SU-DHL-6 (cell line): ENCODE results near the gene HTR1E.

ENCODE experiments used
- H2AFZ ChIP-seq: fragments of 200-600 bp; sonication (generic); 2 replicates; pipeline ENCODE4 v1.6.1; 2014; ENCODE audit warnings: low read depth, mild to moderate bottlenecking, moderate library complexity, mixed read lengths, antibody characterized with exemption, low read length; ENCODE audit not compliant: severe bottlenecking
- H3F3A ChIP-seq: fragments of 200-600 bp; shearing (Covaris generic); 2 replicates; pipeline ENCODE4 v1.6.0; 2016; ENCODE audit warnings: antibody characterized with exemption, mild to moderate bottlenecking; ENCODE audit not compliant: insufficient read depth
- H3K27ac ChIP-seq: fragments of 200-600 bp; sonication (generic); 2 replicates; pipeline ENCODE4 v1.5.1; 2016; ENCODE audit warnings: low read depth, mild to moderate bottlenecking, low read length, moderate library complexity, mixed read lengths
- H3K27me3 ChIP-seq: fragments of 200-600 bp; sonication (generic), shearing (Covaris generic); 2 replicates; pipeline ENCODE4 v1.6.0; 2014; ENCODE audit warnings: mild to moderate bottlenecking, low read length
- H3K36me3 ChIP-seq: fragments of 200-600 bp; sonication (generic); 2 replicates; pipeline ENCODE4 v1.6.1; 2014; ENCODE audit warnings: mild to moderate bottlenecking, low read length, mixed read lengths
- H3K4me2 ChIP-seq: fragments of 300-600, 200-600 bp; shearing (Covaris generic), sonication (generic); 2 replicates; pipeline ENCODE4 v1.6.0; 2014; ENCODE audit warnings: low read length, low read depth, mild to moderate bottlenecking; ENCODE audit not compliant: poor library complexity, severe bottlenecking
- H3K4me3 ChIP-seq: fragments of 200-600 bp; sonication (generic); 2 replicates; pipeline ENCODE4 v1.5.1; 2014; ENCODE audit warnings: antibody characterized with exemption, low read length, mild to moderate bottlenecking, mixed read lengths; ENCODE audit not compliant: insufficient read depth, poor library complexity, severe bottlenecking
- H3K79me2 ChIP-seq: fragments of 200-600 bp; sonication (generic); 2 replicates; pipeline ENCODE4 v1.6.1; 2014; ENCODE audit warnings: mild to moderate bottlenecking, low read length, moderate library complexity; ENCODE audit not compliant: insufficient read depth
- H3K9ac ChIP-seq: fragments of 200-600 bp; sonication (generic); 2 replicates; pipeline ENCODE4 v1.7.0; 2014; ENCODE audit warnings: mild to moderate bottlenecking, low read length
- H3K9me2 ChIP-seq: fragments of 200-600 bp; sonication (generic); replicated peaks from 2 replicates; pipeline ENCODE4 v1.6.1; 2014; ENCODE audit warnings: low read length; ENCODE audit not compliant: insufficient read depth
- H3K9me3 ChIP-seq: fragments of 200-600 bp; sonication (generic); 2 replicates; pipeline ENCODE4 v1.6.1; 2014; ENCODE audit warnings: low read length, mixed read lengths; ENCODE audit not compliant: insufficient read depth
- H4K20me1 ChIP-seq: fragments of 200-600 bp; sonication (generic); 2 replicates; pipeline ENCODE4 v1.6.1; 2014; ENCODE audit warnings: low read depth, mild to moderate bottlenecking, antibody characterized with exemption, low read length, moderate library complexity, mixed read lengths
- EZH2phosphoT487 ChIP-seq: fragments of 200-600 bp; sonication (generic), shearing (Covaris generic); conservative IDR thresholded peaks from 2 replicates; pipeline ENCODE4 v1.6.1; 2018; ENCODE audit warnings: mild to moderate bottlenecking, antibody characterized with exemption, low read length, moderate library complexity, mixed read lengths
- TF ChIP-seq, protein P1 (sequence below): fragments of 200-600 bp; sonication (generic); IDR thresholded peaks from one replicate; pipeline ENCODE4 v1.5.1; 2017; ENCODE audit warnings: antibody characterized with exemption, mild to moderate bottlenecking, low read length, moderate library complexity; ENCODE audit not compliant: insufficient read depth, poor library complexity, severe bottlenecking

HTR1E gene

GRCh38 chr6:86964029-86964579 is 26.8 kb downstream of the HTR1E start:
- Histone ChIP-seq H3K9ac (no peak overlapping the region), H3K9me3 (no peaks in the 10 kb centered on the region), H4K20me1 (no peaks in the 10 kb centered on the region), H3K27me3 (no peaks in the 10 kb centered on the region), H3K4me3 (no peak overlapping the region), H2AFZ (no peak overlapping the region), H3K27ac (no peak overlapping the region), H3F3A (no peaks in the 10 kb centered on the region), H3K4me2 (no peak overlapping the region), H3K36me3 (no peaks in the 10 kb centered on the region), H3K79me2 (no peaks in the 10 kb centered on the region), H3K9me2 (no peaks in the 10 kb centered on the region)
- no peak for TF ChIP-seq EZH2phosphoT487
- TF ChIP-seq, protein P1, sequence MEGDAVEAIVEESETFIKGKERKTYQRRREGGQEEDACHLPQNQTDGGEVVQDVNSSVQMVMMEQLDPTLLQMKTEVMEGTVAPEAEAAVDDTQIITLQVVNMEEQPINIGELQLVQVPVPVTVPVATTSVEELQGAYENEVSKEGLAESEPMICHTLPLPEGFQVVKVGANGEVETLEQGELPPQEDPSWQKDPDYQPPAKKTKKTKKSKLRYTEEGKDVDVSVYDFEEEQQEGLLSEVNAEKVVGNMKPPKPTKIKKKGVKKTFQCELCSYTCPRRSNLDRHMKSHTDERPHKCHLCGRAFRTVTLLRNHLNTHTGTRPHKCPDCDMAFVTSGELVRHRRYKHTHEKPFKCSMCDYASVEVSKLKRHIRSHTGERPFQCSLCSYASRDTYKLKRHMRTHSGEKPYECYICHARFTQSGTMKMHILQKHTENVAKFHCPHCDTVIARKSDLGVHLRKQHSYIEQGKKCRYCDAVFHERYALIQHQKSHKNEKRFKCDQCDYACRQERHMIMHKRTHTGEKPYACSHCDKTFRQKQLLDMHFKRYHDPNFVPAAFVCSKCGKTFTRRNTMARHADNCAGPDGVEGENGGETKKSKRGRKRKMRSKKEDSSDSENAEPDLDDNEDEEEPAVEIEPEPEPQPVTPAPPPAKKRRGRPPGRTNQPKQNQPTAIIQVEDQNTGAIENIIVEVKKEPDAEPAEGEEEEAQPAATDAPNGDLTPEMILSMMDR: no peak

- no peaks in the 10 kb centered on the region for H3K36me3 ChIP-seq
- no peaks in the 10 kb centered on the region for H3K27me3 ChIP-seq
- H3F3A ChIP-seq: no peaks in the 10 kb centered on the region
- no peak overlapping the region for H3K9ac ChIP-seq
- no peaks in the 10 kb centered on the region for H4K20me1 ChIP-seq
- no peak for TF ChIP-seq EZH2phosphoT487
- TF ChIP-seq, protein P1: no peak
- no peak overlapping the region for H3K27ac ChIP-seq
- H3K79me2 ChIP-seq: no peaks in the 10 kb centered on the region
- no peaks in the 10 kb centered on the region for H3K9me3 ChIP-seq
- H3K4me2 ChIP-seq: no peak overlapping the region
- H3K9me2 ChIP-seq: no peaks in the 10 kb centered on the region
- no peak overlapping the region for H3K4me3 ChIP-seq
- H2AFZ ChIP-seq: no peak overlapping the region
These were observed 28.9 kb downstream of the HTR1E start for GRCh38 chr6:86966271-86966670.

DNA sequence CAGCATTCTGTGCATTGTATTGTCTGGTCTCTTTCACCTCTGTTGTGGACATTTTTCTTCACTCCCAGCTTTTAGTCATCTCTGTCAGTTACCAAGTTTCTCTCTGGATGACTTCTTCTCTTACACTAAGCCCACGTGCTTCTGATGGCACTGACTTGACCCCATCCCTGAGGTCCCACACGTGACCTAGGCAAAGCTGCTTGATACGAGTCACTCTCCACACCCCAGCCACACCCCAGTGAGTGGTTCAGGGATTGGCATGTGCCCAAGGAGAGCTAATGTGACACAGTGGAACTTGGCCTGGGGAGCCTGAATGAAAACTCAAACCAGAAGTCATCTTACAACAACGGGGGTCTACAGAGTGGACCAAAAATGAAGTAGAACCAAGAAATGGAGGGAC is 32.2 kb downstream of the HTR1E start:
- Histone ChIP-seq H2AFZ (no peak overlapping the region), H3K27ac (no peak overlapping the region), H4K20me1 (no peaks in the 10 kb centered on the region)

More for the DNA sequence above, 32.2 kb downstream of the HTR1E start:
- Histone ChIP-seq H3K4me3 (no peak overlapping the region), H3K9me2 (no peaks in the 10 kb centered on the region), H3F3A (no peaks in the 10 kb centered on the region), H3K36me3 (no peaks in the 10 kb centered on the region), H3K79me2 (no peaks in the 10 kb centered on the region), H3K4me2 (no peak overlapping the region), H3K9me3 (no peaks in the 10 kb centered on the region), H3K9ac (no peak overlapping the region), H3K27me3 (no peaks in the 10 kb centered on the region)
- TF ChIP-seq EZH2phosphoT487: no peak
- TF ChIP-seq, protein P1: no peak
